Gastroesophageal sphincter (tissue), 4 donors: ENCODE results near the gene ZNF343. TPM values are rescaled to one million over a fixed set of nuclear protein-coding genes. Genes with fewer than 3 reads are reported as not detected.
"Not testable (repeated sequence)": the region's sequence is repeated elsewhere in the genome, so short reads cannot be mapped to it uniquely, and the experiment has no call there.

Source experiments
- ATAC-seq: fragments of 150-250 bp; one replicate; pipeline ENCODE4 v1.9.1; 2016; ENCODE audit warnings: mild to moderate bottlenecking, moderate library complexity
- H3K27ac ChIP-seq, 4 donors: fragments of 200-600 bp; sonication (generic) in 3 of 4; 1 replicate in 3 of 4; 2 replicates in 1 of 4; pipeline ENCODE4 v1.5.1; 2016 to 2019
- H3K27me3 ChIP-seq: fragments of 200-600 bp; sonication (generic); one replicate; pipeline ENCODE4 v1.5.1; 2019
- H3K36me3 ChIP-seq, 2 donors: fragments of 200-600 bp; sonication (generic); one replicate each; pipeline ENCODE4 v1.5.1; 2019; ENCODE audit warnings: control low read depth in 1 of 2
- H3K4me1 ChIP-seq, 3 donors: fragments of 200-600 bp; sonication (generic); 1 replicate in 2 of 3; 2 replicates in 1 of 3; pipeline ENCODE4 v1.5.1; 2016 to 2019; ENCODE audit warnings: control low read depth in 2 of 3
- H3K4me3 ChIP-seq, 2 donors: fragments of 200-600 bp; sonication (generic); one replicate each; pipeline ENCODE4 v1.5.1; 2019; ENCODE audit warnings: mild to moderate bottlenecking in 1 of 2, moderate library complexity in 1 of 2
- H3K9me3 ChIP-seq, 3 donors: fragments of 200-600 bp; sonication (generic); one replicate each; pipeline ENCODE4 v1.5.1; 2017 to 2019; ENCODE audit warnings: control low read depth in 2 of 3
- EP300 ChIP-seq: sonication (generic); formaldehyde crosslinking; IDR thresholded peaks from one replicate; pipeline ENCODE4 v1.6.1; 2017; ENCODE audit warnings: antibody characterized with exemption, mild to moderate bottlenecking
- POLR2A ChIP-seq, 2 donors: fragments of 450-650 bp; IDR thresholded peaks; one replicate each; pipeline ENCODE4 v1.6.1; 2017; ENCODE audit warnings: antibody characterized with exemption in 2 of 2, mild to moderate bottlenecking in 2 of 2, moderate library complexity in 1 of 2
- POLR2AphosphoS5 ChIP-seq: sonication (generic); formaldehyde crosslinking; IDR thresholded peaks from one replicate; pipeline ENCODE4 v1.6.1; 2017; ENCODE audit warnings: antibody characterized with exemption
- WGBS, 2 donors: methylation state at CpG; one replicate each; pipeline ENCODE4 v1.1.5; 2018; ENCODE audit warnings: low coverage in 1 of 2; 5-methylcytosine and 5-hydroxymethylcytosine counted together
- total RNA-seq, 4 donors: library from RNA; depleted of rRNA; stranded (reverse); fragments of >200 nt; gene quantifications; one replicate each; pipeline ENCODE4 v1.1.0, GENCODE V29; 2016
- TF ChIP-seq, protein P1 (sequence below), 4 experiments: fragments of 200-600 bp in 2 of 4; fragments of 450-650 bp in 2 of 4; sonication (generic) in 1 of 4; IDR thresholded peaks; one replicate each; pipeline ENCODE4 v1.5.1; 2017 to 2019; ENCODE audit warnings: antibody characterized with exemption in 4 of 4, mild to moderate bottlenecking in 2 of 4, moderate library complexity in 2 of 4

The ZNF343 gene
- total RNA-seq, 4 donors from 2014 or later, result 10.3 to 16.8 (median 12.5) TPM

DNA sequence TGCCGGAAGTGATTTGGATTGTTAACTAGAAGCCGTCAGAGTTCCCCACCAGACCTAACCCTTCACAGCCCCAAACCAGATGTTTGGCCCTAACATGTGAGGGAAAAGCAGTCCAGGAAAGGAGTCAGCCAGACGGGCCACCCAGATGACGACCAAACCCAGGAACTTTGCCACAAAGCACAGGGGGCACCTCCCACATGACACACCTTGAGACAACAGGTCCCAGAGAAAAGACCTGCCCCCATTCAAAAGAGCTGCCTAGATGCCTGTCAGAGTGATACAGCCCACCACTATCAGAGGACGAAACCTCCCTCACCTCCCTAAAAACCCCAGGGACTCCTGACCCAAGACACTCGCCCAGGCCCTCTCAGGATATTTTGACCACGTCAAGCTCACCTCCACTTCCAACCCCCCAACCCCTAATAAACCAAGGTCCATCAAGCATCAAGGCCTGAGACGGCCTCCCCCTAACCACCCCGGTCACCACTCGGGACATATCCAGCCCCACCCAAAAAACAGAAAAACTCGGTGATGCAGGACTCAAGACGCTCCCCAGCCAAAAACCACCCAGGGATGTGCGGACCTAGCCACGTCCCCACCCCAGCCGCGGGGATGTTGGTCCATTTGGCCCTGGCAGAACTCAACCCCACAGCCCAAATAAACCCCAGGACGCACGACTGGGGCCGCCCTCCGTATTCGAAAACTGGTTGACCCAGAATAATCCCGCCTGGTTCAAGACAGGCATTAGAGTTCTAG lies 662 bp downstream of the ZNF343 start:
- peaks cover 0 to 23% (median 10%) of the 10 kb centered on the region in 3 donors for H3K4me1 ChIP-seq
- 5 to 40% methylated on average over 1 to 7 of the region's 22 CpGs for WGBS, 2 donors
- peak; percentile 34 for ATAC-seq
- H3K4me3 ChIP-seq, result peak overlapping the region; percentile 65 to 70
- H3K36me3 ChIP-seq, result no peaks in the 10 kb centered on the region
- peak overlapping the region in 3 of 4 donors; percentile 88 to 89 (median 89) for H3K27ac ChIP-seq
- H3K9me3 ChIP-seq, result no peaks in the 10 kb centered on the region
- TF ChIP-seq, protein P1, sequence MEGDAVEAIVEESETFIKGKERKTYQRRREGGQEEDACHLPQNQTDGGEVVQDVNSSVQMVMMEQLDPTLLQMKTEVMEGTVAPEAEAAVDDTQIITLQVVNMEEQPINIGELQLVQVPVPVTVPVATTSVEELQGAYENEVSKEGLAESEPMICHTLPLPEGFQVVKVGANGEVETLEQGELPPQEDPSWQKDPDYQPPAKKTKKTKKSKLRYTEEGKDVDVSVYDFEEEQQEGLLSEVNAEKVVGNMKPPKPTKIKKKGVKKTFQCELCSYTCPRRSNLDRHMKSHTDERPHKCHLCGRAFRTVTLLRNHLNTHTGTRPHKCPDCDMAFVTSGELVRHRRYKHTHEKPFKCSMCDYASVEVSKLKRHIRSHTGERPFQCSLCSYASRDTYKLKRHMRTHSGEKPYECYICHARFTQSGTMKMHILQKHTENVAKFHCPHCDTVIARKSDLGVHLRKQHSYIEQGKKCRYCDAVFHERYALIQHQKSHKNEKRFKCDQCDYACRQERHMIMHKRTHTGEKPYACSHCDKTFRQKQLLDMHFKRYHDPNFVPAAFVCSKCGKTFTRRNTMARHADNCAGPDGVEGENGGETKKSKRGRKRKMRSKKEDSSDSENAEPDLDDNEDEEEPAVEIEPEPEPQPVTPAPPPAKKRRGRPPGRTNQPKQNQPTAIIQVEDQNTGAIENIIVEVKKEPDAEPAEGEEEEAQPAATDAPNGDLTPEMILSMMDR (IDR thresholded peaks at IDR 0.05), result no peak
- TF ChIP-seq POLR2A (IDR thresholded peaks at IDR 0.05) (no peak), POLR2AphosphoS5 (no peak), EP300 (no peak)
- H3K27me3 ChIP-seq, result no peaks in the 10 kb centered on the region

DNA sequence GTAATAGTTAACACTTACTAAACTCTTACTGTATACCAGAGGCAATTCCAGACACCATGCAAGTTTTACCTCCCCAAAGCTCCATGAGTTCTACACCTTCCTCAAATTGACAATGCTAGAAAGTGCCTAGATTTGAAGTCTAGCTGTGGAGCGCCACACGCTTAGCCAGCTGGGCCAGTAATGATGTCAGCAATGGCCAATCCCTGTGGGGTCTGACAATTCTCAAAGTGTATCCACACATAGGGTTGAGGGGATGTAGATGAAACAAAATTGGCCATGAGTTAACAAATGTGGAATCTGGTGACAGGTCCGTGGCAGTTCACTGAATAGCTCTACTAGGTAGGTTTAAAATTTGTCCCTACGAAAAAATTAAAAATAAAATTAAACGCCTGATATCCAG lies 1.3 kb downstream of the ZNF343 start:
- H3K27me3 ChIP-seq, result no peaks in the 10 kb centered on the region
- ATAC-seq, result no peak
- 67 to 77% methylated on average over 5 of the region's 5 CpGs for WGBS, 2 donors
- peaks cover 0 to 23% (median 10%) of the 10 kb centered on the region in 3 donors for H3K4me1 ChIP-seq
- TF ChIP-seq, protein P1 (IDR thresholded peaks at IDR 0.05), result no peak
- TF ChIP-seq POLR2A (IDR thresholded peaks at IDR 0.05), result no peak
- TF ChIP-seq POLR2AphosphoS5, result no peak
- TF ChIP-seq EP300, result no peak
- H3K9me3 ChIP-seq, result no peaks in the 10 kb centered on the region
- peak overlapping the region in 2 of 4 donors; percentile 89 for H3K27ac ChIP-seq
- peak overlapping the region in 1 of 2 donors; percentile 70 for H3K4me3 ChIP-seq
- no peaks in the 10 kb centered on the region for H3K36me3 ChIP-seq

DNA sequence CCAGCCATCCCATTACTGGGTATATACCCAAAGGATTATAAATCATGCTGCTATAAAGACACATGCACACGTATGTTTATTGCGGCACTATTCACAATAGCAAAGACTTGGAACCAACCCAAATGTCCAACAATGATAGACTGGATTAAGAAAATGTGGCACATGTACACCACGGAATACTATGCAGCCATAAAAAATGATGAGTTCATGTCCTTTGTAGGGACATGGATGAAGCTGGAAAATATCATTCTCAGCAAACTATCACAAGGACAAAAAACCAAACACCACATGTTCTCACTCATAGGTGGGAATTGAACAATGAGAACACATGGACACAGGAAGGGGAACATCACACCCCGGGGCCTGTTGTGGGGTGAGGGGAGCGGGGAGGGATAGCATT lies 2.3 kb downstream of the ZNF343 start:
- not testable (repeated sequence) for H3K36me3 ChIP-seq
- 100% methylated on average over 1 of the region's 5 CpGs; no CpG with 5 or more reads in 1 of the 2 donors for WGBS, 2 donors

DNA sequence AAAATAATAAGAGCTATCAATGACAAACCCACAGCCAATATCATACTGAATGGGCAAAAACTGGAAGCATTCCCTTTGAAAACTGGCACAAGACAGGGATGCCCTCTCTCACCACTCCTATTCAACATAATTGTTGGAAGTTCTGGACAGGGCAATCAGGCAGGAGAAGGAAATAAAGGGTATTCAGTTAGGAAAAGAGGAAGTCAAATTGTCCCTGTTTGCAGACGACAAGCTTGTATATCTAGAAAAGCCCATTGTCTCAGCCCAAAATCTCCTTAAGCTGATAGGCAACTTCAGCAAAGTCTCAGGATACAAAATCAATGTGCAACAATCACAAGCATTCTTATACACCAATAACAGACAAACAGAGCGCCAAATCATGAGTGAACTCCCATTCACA lies 3.9 kb downstream of the ZNF343 start:
- Histone ChIP-seq H3K36me3 (peaks cover 0 to 12% of the 10 kb centered on the region in 2 donors), H3K4me1 (peaks cover 0 to 22% (median 10%) of the 10 kb centered on the region in 3 donors)
- not testable (repeated sequence) for H3K27ac ChIP-seq, H3K27me3 ChIP-seq, ATAC-seq, H3K9me3 ChIP-seq, H3K4me3 ChIP-seq
- WGBS, 2 donors, result 69 to 100% methylated on average over 1 to 2 of the region's 2 CpGs

More for the DNA sequence above, 2.3 kb downstream of the ZNF343 start:
- not testable (repeated sequence) for H3K27me3 ChIP-seq, ATAC-seq, H3K27ac ChIP-seq, H3K4me3 ChIP-seq, H3K9me3 ChIP-seq
- H3K4me1 ChIP-seq, result peaks cover 0 to 23% (median 10%) of the 10 kb centered on the region in 3 donors

DNA sequence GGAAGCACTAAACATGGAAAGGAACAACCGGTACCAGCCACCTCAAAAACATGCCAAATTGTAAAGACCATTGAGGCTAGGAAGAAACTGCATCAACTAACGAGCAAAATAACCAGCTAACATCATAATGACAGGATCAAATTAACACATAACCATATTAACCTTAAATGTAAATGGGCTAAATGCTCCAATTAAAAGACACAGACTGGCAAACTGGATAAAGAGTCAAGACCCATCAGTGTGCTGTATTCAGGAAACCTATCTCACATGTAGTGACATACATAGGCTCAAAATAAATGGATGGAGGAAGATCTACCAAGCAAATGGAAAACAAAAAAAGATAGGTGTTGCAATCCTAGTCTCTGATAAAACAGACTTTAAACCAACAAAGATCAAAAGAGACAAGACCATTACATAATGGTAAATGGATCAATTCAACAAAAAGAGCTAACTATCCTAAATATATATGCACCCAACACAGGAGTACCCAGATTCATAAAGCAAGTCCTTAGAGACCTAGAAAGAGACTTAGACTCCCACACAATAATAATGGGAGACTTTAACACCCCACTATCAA lies 5.8 kb downstream of the ZNF343 start:
- peaks cover 0 to 11% (median 6%) of the 10 kb centered on the region in 3 donors for H3K4me1 ChIP-seq
- H3K4me3 ChIP-seq, ATAC-seq, H3K27ac ChIP-seq, H3K27me3 ChIP-seq, H3K9me3 ChIP-seq: not testable (repeated sequence)
- peaks cover 0 to 29% of the 10 kb centered on the region in 2 donors for H3K36me3 ChIP-seq
- 91 to 95% methylated on average over 2 of the region's 2 CpGs for WGBS, 2 donors

DNA sequence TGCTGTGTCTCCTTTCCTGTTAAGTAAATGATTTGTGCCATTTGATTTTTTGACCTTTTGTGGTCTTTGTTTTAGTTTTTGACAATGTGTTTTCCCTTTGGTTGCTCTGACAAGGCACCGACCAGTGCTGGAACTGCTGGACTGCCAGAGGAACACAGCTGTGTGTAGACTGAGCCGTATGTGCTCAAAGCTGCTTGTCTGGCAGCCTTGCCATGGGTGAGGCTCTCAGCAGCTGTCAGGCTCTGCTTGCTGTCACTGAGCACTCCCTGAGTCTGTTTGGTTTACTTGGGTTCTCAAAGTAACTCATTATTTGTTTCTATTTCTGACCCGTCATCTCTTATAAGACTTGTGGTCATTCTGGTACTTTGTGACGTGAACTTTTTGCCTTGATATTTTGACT lies 23.1 kb downstream of the ZNF343 start:
- WGBS, 2 donors, result 44 to 66% methylated on average over 3 to 4 of the region's 4 CpGs
- Histone ChIP-seq H3K36me3 (peaks cover 0 to 100% of the 10 kb centered on the region in 2 donors), H3K9me3 (peaks cover 0 to 1% (median 0%) of the 10 kb centered on the region in 3 donors), H3K27ac (no peak overlapping the region), H3K4me3 (no peak overlapping the region), H3K4me1 (no peaks in the 10 kb centered on the region), H3K27me3 (no peaks in the 10 kb centered on the region)
- ATAC-seq, result no peak
- TF ChIP-seq POLR2AphosphoS5 (no peak), POLR2A (IDR thresholded peaks at IDR 0.05) (no peak), EP300 (no peak)
- TF ChIP-seq, protein P1 (IDR thresholded peaks at IDR 0.05), result no peak
